ENCODE data around the gene POLG2.

DNA sequence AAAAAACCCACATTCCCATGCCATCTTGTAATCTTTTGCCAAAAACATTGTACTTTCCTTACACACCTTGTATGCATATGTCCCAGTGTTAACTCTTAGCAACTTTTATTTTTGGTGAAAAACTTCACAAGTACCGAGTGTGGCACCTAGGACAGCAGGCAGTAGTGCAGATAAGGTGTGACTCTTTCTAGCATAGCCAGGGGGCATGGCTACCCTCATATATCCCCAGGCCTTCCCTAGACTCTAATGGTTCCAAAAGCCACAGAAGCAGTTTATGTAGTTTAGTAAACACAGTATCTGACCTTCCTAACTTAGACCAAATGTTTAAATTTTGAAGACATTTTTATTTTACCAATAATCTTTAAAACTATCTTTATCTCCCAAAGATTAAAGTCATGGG lies 68.4 kb downstream of the POLG2 start:
- TF ChIP-seq, protein P1, sequence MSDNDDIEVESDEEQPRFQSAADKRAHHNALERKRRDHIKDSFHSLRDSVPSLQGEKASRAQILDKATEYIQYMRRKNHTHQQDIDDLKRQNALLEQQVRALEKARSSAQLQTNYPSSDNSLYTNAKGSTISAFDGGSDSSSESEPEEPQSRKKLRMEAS (IDR thresholded peaks at IDR 0.05) = no peak
- TF ChIP-seq SP1 (IDR thresholded peaks at IDR 0.05) = no peak
- TF ChIP-seq, protein P2, sequence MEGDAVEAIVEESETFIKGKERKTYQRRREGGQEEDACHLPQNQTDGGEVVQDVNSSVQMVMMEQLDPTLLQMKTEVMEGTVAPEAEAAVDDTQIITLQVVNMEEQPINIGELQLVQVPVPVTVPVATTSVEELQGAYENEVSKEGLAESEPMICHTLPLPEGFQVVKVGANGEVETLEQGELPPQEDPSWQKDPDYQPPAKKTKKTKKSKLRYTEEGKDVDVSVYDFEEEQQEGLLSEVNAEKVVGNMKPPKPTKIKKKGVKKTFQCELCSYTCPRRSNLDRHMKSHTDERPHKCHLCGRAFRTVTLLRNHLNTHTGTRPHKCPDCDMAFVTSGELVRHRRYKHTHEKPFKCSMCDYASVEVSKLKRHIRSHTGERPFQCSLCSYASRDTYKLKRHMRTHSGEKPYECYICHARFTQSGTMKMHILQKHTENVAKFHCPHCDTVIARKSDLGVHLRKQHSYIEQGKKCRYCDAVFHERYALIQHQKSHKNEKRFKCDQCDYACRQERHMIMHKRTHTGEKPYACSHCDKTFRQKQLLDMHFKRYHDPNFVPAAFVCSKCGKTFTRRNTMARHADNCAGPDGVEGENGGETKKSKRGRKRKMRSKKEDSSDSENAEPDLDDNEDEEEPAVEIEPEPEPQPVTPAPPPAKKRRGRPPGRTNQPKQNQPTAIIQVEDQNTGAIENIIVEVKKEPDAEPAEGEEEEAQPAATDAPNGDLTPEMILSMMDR (IDR thresholded peaks at IDR 0.05; ENCODE audit: low read depth, low read length, missing input control) = no peak
- no peak for TF ChIP-seq JUND (IDR thresholded peaks at IDR 0.05)
- TF ChIP-seq, protein P3, sequence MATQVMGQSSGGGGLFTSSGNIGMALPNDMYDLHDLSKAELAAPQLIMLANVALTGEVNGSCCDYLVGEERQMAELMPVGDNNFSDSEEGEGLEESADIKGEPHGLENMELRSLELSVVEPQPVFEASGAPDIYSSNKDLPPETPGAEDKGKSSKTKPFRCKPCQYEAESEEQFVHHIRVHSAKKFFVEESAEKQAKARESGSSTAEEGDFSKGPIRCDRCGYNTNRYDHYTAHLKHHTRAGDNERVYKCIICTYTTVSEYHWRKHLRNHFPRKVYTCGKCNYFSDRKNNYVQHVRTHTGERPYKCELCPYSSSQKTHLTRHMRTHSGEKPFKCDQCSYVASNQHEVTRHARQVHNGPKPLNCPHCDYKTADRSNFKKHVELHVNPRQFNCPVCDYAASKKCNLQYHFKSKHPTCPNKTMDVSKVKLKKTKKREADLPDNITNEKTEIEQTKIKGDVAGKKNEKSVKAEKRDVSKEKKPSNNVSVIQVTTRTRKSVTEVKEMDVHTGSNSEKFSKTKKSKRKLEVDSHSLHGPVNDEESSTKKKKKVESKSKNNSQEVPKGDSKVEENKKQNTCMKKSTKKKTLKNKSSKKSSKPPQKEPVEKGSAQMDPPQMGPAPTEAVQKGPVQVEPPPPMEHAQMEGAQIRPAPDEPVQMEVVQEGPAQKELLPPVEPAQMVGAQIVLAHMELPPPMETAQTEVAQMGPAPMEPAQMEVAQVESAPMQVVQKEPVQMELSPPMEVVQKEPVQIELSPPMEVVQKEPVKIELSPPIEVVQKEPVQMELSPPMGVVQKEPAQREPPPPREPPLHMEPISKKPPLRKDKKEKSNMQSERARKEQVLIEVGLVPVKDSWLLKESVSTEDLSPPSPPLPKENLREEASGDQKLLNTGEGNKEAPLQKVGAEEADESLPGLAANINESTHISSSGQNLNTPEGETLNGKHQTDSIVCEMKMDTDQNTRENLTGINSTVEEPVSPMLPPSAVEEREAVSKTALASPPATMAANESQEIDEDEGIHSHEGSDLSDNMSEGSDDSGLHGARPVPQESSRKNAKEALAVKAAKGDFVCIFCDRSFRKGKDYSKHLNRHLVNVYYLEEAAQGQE (IDR thresholded peaks at IDR 0.05) = no peak
- no peak for TF ChIP-seq RXRA (IDR thresholded peaks at IDR 0.05)
- TF ChIP-seq RAD21 (IDR thresholded peaks at IDR 0.05) = no peak
- no peak for TF ChIP-seq HNF4G (IDR thresholded peaks at IDR 0.05)

Data from liver (tissue), 3 donors.